Vagina (tissue), 2 donors: Measurements from ENCODE around the gene POU2F2.

Source experiments
- POLR2A ChIP-seq, 2 donors: fragments of 450-650 bp; IDR thresholded peaks; one replicate each; pipeline ENCODE4 v1.6.1; 2017; ENCODE audit warnings: antibody characterized with exemption in 2 of 2, mild to moderate bottlenecking in 2 of 2, moderate library complexity in 2 of 2
- POLR2AphosphoS5 ChIP-seq, 2 donors: sonication (generic); formaldehyde crosslinking; IDR thresholded peaks; one replicate each; pipeline ENCODE4 v1.9.0; 2017; ENCODE audit warnings: antibody characterized with exemption in 2 of 2, mild to moderate bottlenecking in 2 of 2, low read depth in 1 of 2; ENCODE audit not compliant: insufficient read depth in 1 of 2
- TF ChIP-seq, protein P1 (sequence below), 3 experiments: fragments of 450-650 bp in 2 of 3; fragments of 200-600 bp in 1 of 3; sonication (generic) in 1 of 3; IDR thresholded peaks; one replicate each; pipeline ENCODE4 v1.5.1; 2017 to 2019; ENCODE audit warnings: antibody characterized with exemption in 3 of 3, mild to moderate bottlenecking in 2 of 3, moderate library complexity in 2 of 3

DNA sequence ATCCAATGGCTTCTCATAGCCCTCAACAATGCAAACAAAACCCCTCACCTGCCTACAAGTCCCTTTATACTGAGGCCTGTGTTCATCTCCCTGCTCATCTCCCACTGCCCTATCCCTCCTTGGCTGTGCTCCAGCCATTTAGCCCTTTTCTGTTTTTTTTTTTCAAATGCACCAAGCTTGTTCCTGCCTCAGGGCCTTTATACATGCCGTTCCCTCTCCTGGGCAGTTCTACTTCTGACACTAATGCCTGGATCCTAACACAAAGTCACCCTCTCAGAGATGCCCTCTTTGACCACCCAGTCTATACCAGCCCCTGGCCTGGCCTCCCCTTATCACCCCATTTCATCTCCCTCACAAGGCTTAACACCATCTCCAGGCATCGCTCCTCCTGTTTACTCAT is 29.4 kb downstream of the POU2F2 start:
- TF ChIP-seq, protein P1, sequence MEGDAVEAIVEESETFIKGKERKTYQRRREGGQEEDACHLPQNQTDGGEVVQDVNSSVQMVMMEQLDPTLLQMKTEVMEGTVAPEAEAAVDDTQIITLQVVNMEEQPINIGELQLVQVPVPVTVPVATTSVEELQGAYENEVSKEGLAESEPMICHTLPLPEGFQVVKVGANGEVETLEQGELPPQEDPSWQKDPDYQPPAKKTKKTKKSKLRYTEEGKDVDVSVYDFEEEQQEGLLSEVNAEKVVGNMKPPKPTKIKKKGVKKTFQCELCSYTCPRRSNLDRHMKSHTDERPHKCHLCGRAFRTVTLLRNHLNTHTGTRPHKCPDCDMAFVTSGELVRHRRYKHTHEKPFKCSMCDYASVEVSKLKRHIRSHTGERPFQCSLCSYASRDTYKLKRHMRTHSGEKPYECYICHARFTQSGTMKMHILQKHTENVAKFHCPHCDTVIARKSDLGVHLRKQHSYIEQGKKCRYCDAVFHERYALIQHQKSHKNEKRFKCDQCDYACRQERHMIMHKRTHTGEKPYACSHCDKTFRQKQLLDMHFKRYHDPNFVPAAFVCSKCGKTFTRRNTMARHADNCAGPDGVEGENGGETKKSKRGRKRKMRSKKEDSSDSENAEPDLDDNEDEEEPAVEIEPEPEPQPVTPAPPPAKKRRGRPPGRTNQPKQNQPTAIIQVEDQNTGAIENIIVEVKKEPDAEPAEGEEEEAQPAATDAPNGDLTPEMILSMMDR (IDR thresholded peaks at IDR 0.05): no peak
- TF ChIP-seq POLR2AphosphoS5 (IDR thresholded peaks at IDR 0.05; ENCODE audit: insufficient read depth in 1 of 2, low read depth in 1 of 2): no peak
- TF ChIP-seq POLR2A (IDR thresholded peaks at IDR 0.05): no peak
